HEK293T (cell line): ENCODE measurements around the gene PTTG1.
A peak's percentile ranks its signal among the peaks of the same experiment; 100 is the strongest.

Experiments used
- CTCF ChIA-PET: fragments of 350-600 bp; formaldehyde crosslinking; extraction: SDS; loops from one replicate; lab custom pipeline; 2021; ENCODE audit warnings: antibody characterized with exemption, inconsistent platforms; lab: Yijun Ruan, JAX
- POLR2A ChIA-PET: fragments of 350-600 bp; formaldehyde crosslinking; extraction: SDS; loops from one replicate; lab custom pipeline; 2020; ENCODE audit warnings: antibody characterized with exemption, inconsistent platforms; lab: Yijun Ruan, JAX
- DNase-seq: peaks from one replicate; pipeline ENCODE4 v3.0.0; 2012; ENCODE audit warnings: mixed read lengths; ENCODE audit errors: extremely low spot score
- ARNT ChIP-seq: fragments of 450-650 bp; IDR thresholded peaks from 2 replicates; pipeline ENCODE4 v1.6.1; 2017; ENCODE audit warnings: mild to moderate bottlenecking
- BHLHE40 ChIP-seq: fragments of 450-650 bp; IDR thresholded peaks from 2 replicates; pipeline ENCODE4 v1.6.1; 2016; ENCODE audit warnings: mild to moderate bottlenecking, moderate library complexity, borderline replicate concordance
- CTBP1 ChIP-seq: fragments of 450-650 bp; IDR thresholded peaks from 2 replicates; pipeline ENCODE4 v1.6.1; 2016; ENCODE audit warnings: borderline replicate concordance
- ELF4 ChIP-seq: fragments of 450-650 bp; IDR thresholded peaks from 2 replicates; pipeline ENCODE4 v1.6.1; 2017; ENCODE audit warnings: antibody characterized with exemption
- FOXA1 ChIP-seq: fragments of 450-650 bp; IDR thresholded peaks from 2 replicates; pipeline ENCODE4 v1.6.1; 2016; ENCODE audit warnings: mild to moderate bottlenecking
- FOXK2 ChIP-seq: fragments of 450-650 bp; IDR thresholded peaks from 2 replicates; pipeline ENCODE4 v1.6.1; 2016; ENCODE audit warnings: mild to moderate bottlenecking
- FOXM1 ChIP-seq: fragments of 450-650 bp; IDR thresholded peaks from 2 replicates; pipeline ENCODE4 v1.6.1; 2017; ENCODE audit warnings: mild to moderate bottlenecking, borderline replicate concordance
- HDGF ChIP-seq: fragments of 450-650 bp; IDR thresholded peaks from 2 replicates; pipeline ENCODE4 v1.6.1; 2017; ENCODE audit warnings: antibody characterized with exemption, borderline replicate concordance
- L3MBTL2 ChIP-seq: fragments of 450-650 bp; conservative IDR thresholded peaks from 2 replicates; pipeline ENCODE4 v1.6.1; 2016; ENCODE audit warnings: mild to moderate bottlenecking
- LEF1 ChIP-seq: fragments of 450-650 bp; IDR thresholded peaks from 2 replicates; pipeline ENCODE4 v1.6.1; 2017; ENCODE audit warnings: mild to moderate bottlenecking, borderline replicate concordance
- NFRKB ChIP-seq: fragments of 450-650 bp; IDR thresholded peaks from 2 replicates; pipeline ENCODE4 v1.6.1; 2016; ENCODE audit warnings: mild to moderate bottlenecking, moderate library complexity
- SP1 ChIP-seq: fragments of 450-650 bp; IDR thresholded peaks from 2 replicates; pipeline ENCODE4 v1.6.1; 2017
- SUZ12 ChIP-seq: fragments of 450-650 bp; IDR thresholded peaks from 2 replicates; pipeline ENCODE4 v1.6.1; 2016; ENCODE audit warnings: mild to moderate bottlenecking
- TARDBP ChIP-seq: fragments of 450-650 bp; IDR thresholded peaks from 2 replicates; pipeline ENCODE4 v1.6.1; 2016
- ZNF384 ChIP-seq: fragments of 450-650 bp; IDR thresholded peaks from 2 replicates; pipeline ENCODE4 v1.6.1; 2016
- TF ChIP-seq, protein P1 (sequence below): fragments of 450-650 bp; IDR thresholded peaks from 2 replicates; pipeline ENCODE4 v1.6.1; 2016

Gene PTTG1

DNA sequence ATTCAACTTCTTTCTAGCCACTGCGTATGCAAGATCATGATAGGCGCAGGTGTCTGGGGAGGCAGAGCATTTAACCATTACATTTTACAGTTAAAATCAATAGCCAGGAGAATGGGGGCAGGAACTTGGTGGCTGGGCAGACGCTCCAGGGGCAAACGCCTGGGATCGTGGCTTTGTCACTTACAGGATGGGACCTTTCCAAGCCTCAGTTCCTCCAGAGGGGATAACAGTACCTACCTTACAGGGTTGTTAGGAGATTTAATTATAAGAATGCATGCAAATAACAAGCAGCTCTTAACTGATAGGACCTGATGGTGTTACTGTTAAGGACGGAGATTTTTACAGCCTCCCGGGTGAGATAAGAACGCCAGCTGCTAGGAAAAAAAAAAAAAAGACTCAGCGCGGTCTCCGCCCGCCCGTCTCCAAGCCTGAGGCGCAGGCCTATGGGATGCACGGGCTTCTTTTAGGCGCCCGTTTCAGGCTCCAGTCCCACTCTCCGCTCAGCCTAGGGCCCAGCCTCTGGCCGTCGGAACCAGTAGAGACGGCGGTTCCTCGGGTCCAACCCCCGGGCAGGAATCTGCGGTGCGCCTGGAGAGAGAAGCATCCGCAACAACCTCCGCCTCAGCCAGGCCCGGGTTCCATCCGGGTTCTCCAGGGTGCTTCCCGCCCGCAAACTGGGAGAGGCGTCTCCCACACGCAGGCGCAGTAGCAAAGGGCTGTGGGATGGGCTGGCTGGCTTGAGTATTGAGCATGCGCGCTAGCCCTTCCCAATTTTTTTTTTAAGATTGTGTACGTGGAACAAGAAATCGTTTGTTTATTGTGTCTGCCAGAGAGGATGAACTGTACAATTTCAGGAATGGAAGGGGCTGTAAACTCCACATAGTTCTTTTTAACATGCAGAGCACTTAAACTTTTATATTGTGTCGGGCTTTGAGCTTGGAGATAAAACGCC, 22.0 kb upstream of the PTTG1 start, which contains the start of gene FAM200C:
Gene FAM200C, minus strand, starts transcription at position 653 of the 952 bp plus-strand sequence. CDS start 4,564 bp downstream, outside the sequence.
- CTCF ChIA-PET, result interaction anchor here (0.6 to 1.5 kb wide), 2 partner anchors 8 to 9 kb away, joined by 3 to 5 read pairs; no protein-coding TSS in a partner anchor
- TF ChIP-seq BHLHE40 (no peak), ZNF384 (peak; percentile 87), CTBP1 (no peak), ARNT (no peak), ELF4 (peak; percentile 67), SP1 (no peak), FOXK2 (no peak), L3MBTL2 (peak; percentile 81), SUZ12 (no peak), FOXA1 (no peak), LEF1 (no peak), NFRKB (no peak), HDGF (no peak), FOXM1 (no peak), TARDBP (no peak)
- TF ChIP-seq, protein P1, sequence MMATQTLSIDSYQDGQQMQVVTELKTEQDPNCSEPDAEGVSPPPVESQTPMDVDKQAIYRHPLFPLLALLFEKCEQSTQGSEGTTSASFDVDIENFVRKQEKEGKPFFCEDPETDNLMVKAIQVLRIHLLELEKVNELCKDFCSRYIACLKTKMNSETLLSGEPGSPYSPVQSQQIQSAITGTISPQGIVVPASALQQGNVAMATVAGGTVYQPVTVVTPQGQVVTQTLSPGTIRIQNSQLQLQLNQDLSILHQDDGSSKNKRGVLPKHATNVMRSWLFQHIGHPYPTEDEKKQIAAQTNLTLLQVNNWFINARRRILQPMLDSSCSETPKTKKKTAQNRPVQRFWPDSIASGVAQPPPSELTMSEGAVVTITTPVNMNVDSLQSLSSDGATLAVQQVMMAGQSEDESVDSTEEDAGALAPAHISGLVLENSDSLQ, result no peak
- DNase-seq, result peak; percentile 99
- POLR2A ChIA-PET, result interaction anchor here (0.7 to 3.0 kb wide), 4 partner anchors 19 to 38 kb away, joined by 3 to 16 read pairs (median 4); partner anchors contain the start of genes PTTG1 and SLU7

DNA sequence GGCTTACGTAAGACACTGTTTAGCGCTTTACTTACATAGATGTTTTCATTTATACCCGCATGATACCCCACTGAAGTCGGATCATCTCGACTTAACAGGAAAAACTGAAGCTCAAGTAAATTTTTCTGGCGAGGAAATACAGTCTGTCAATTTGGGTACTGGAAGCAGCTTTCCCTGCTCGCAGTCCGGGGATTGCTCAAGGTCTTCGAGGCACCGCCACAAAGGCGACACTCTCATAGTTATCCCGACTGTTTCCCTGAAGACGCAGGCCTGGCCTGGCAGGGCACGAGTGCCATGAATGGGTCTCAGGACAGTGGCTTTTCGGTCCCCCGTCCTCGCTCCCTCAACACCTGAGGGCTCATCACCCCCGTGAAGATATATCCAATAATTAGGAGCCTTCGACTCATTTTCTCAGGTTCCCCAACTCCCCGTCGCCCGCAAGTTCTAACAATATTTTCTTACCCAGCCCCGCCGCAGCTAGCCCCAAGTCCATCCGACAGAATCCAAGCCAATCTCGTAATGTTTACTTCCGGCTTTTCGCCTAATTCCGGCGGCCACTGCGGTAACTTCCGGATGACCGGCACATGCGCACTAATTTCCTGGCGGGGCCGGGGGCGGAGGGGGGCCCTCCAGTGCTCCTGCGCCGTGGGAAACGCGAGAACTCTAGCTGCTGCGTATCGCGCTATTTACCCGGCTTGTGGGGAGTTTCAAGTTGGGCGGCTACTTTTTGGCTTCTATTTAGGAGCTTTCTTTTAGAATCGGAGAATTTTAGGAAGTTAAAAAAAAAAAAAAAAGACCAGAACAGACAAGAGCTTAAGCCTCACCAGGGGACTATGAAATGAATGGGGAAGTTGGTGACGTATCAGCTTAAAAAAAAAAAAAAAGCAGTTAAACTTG, 2.8 kb upstream of the PTTG1 start, which contains the start of gene SLU7:
Gene SLU7, minus strand, starts transcription at position 521 of the 897 bp plus-strand sequence. CDS start 3,787 bp downstream, outside the sequence.
- CTCF ChIA-PET, result interaction anchor here (0.6 to 1.5 kb wide), 4 partner anchors 12 to 575 kb away, joined by 3 to 15 read pairs (median 5); no protein-coding TSS in a partner anchor
- DNase-seq, result peak; percentile 93
- POLR2A ChIA-PET, result interaction anchor here (1.0 to 2.5 kb wide), 7 partner anchors 15 to 410 kb away, joined by 3 to 16 read pairs (median 6); partner anchors contain the start of genes FAM200C and TTC1
- TF ChIP-seq FOXM1, result peak; percentile 81; the same call in 1 of the 2 replicates
- TF ChIP-seq FOXK2, result no peak; the same call in 1 of the 2 replicates
- peak; percentile 85 for TF ChIP-seq ELF4
- no peak for TF ChIP-seq CTBP1
- no peak for TF ChIP-seq TARDBP
- TF ChIP-seq BHLHE40, result no peak
- TF ChIP-seq NFRKB, result no peak
- no peak for TF ChIP-seq FOXA1
- TF ChIP-seq ZNF384, result peak; percentile 89
- TF ChIP-seq, protein P1, result no peak
- no peak for TF ChIP-seq L3MBTL2
- TF ChIP-seq SUZ12, result no peak
- TF ChIP-seq ARNT, result no peak

DNA sequence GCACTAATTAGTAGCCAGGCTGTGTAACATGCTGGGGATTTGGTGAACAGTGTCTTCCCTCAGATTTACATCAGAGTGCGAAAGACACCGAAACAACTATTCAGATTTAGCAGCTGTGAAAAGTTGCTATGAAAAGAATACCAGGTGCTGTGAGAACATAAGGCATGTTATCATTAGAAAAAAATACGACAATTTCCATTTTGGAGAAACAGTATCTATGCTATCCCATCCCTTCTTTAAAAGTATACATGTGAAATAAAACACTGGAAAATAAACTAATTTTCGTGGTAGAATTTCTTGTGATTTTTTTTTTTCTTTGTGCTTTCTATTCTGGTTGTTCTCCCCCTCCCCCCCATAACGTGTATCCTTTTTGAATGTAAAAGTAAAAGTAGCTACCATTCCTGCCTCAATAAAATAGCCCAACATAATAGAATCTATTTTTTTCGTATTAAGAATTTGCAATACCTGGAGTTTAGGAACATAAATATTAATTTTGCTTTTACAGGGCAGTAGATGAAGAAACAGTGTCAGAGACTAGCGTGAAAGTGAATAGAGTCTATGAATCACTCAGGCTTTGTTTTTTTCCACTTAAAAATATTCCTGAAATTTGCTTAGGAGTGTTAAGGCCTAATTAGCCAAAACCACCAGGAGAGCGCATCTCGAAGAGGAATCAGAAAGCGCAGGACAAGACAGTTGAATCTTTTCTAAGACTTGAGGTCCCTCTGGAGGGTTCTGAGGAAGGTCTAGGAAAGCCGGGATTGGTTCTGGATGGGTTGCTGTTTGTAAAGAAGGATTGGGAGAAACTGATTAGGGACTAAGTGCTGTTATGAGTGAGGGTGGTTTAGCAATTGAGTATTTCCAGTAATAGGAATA, 2.0 kb upstream of the PTTG1 start:
- TF ChIP-seq SP1 (no peak), BHLHE40 (no peak)
- POLR2A ChIA-PET, result interaction anchor here (0.7 to 2.5 kb wide), 9 partner anchors 10 to 411 kb away, joined by 3 to 16 read pairs (median 4); partner anchors contain the start of genes FAM200C, PWWP2A and TTC1
- CTCF ChIA-PET, result interaction anchor here (0.7 kb wide), 2 partner anchors 11 to 152 kb away, joined by 3 to 15 read pairs; no protein-coding TSS in a partner anchor
- no peak for DNase-seq

DNA sequence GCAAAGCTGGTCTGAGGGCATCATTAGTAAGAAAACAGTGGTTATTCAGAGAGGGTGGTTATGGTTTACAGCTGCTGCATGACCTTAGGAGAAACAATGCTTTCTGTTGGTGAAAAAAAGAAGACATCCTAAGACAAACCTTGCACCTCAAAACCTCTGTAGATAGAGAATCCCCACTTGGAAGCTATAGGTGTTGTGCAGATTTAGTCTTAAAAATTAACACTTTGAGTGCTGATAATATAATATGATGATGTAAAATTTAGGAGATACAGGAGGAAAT, 1.4 kb upstream of the PTTG1 start:
- TF ChIP-seq FOXK2 (no peak), L3MBTL2 (no peak), ELF4 (no peak), SP1 (no peak), ZNF384 (no peak)
- no peak for DNase-seq
- ChIA-PET CTCF (no interaction called here), POLR2A (interaction anchor here (0.7 to 2.5 kb wide), 6 partner anchors 9 to 411 kb away, joined by 3 to 9 read pairs (median 4); partner anchors contain the start of genes PWWP2A and TTC1)

DNA sequence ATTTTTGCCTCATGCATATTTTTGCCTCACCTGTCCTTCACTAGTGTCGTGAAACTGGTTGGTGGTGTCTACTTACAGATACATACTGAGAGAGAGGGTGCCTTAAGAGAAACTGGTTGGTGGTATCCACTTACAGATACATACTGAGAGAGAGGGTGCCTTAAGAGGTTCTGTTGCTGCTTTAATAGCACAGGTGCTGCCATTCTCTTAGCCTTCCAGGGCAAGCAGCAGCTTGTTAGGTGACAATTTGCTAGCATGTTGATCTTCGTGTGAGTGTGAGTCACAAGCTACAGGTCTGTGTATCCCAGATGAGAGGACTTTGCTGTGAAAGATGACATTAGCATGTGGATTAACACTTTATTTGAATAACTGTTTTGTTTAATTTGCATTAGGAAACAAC, 1.4 kb downstream of the PTTG1 start:
- CTCF ChIA-PET, result interaction anchor here (2.7 kb wide), 1 partner anchor 16 kb away, joined by 18 read pairs; no protein-coding TSS in a partner anchor
- no peak for TF ChIP-seq ZNF384
- TF ChIP-seq FOXA1, result no peak
- TF ChIP-seq HDGF, result no peak
- TF ChIP-seq CTBP1, result no peak
- no peak for TF ChIP-seq BHLHE40
- no peak for TF ChIP-seq FOXM1
- TF ChIP-seq TARDBP, result no peak
- TF ChIP-seq ELF4, result no peak
- TF ChIP-seq SP1, result no peak
- no peak for TF ChIP-seq L3MBTL2
- TF ChIP-seq, protein P1, result no peak
- no peak for TF ChIP-seq FOXK2
- no peak for TF ChIP-seq SUZ12
- POLR2A ChIA-PET, result no interaction called here
- no peak for DNase-seq
